OCI-LY7 (cell line): Measurements from ENCODE around the gene PPP2R3A. TPM values are rescaled to one million over a fixed set of nuclear protein-coding genes. Genes with fewer than 3 reads are reported as not detected.

Experiments
- BruUV-seq: library from RNA; stranded (reverse); fragments of 400-500 nt; replicated peaks from 2 replicates; lab custom pipeline; 2021; lab: Mats Ljungman, UMichigan
- CTCF ChIA-PET: fragments of 300-600 bp; sonication (Branson Sonifier 250); formaldehyde crosslinking; loops from one replicate; lab custom pipeline; 2022; ENCODE audit warnings: antibody characterized with exemption; ENCODE audit not compliant: unreplicated experiment; lab: Charles Lee
- POLR2A ChIA-PET: fragments of 300-600 bp; sonication (Branson Sonifier 250); formaldehyde crosslinking; loops from one replicate; lab custom pipeline; 2022; ENCODE audit warnings: antibody characterized with exemption; lab: Charles Lee
- DNase-seq: peaks from one replicate; pipeline ENCODE4 v3.0.0-alpha.2; 2015; ENCODE audit warnings: low spot score
- H2AFZ ChIP-seq: fragments of 200-600 bp; sonication (generic), shearing (Covaris generic); 2 replicates; pipeline ENCODE4 v1.6.1; 2014; ENCODE audit warnings: mild to moderate bottlenecking, antibody characterized with exemption, low read length, moderate library complexity
- H3K27ac ChIP-seq: fragments of 200-600 bp; sonication (generic); 2 replicates; pipeline ENCODE4 v1.5.1; 2014; ENCODE audit warnings: mixed run types, low read depth, mild to moderate bottlenecking, moderate library complexity, low read length, inconsistent platforms; ENCODE audit not compliant: poor library complexity, severe bottlenecking
- H3K36me3 ChIP-seq: fragments of 200-600 bp; sonication (generic); 2 replicates; pipeline ENCODE4 v1.6.1; 2014; ENCODE audit warnings: mild to moderate bottlenecking, antibody characterized with exemption, low read length, moderate library complexity, mixed read lengths; ENCODE audit not compliant: insufficient read depth
- H3K4me1 ChIP-seq: fragments of 200-600 bp; sonication (generic); 2 replicates; pipeline ENCODE4 v1.5.1; 2014; ENCODE audit warnings: mild to moderate bottlenecking, low read length; ENCODE audit not compliant: insufficient read depth, poor library complexity, severe bottlenecking
- H3K4me2 ChIP-seq: fragments of 200-600 bp; sonication (generic); 2 replicates; pipeline ENCODE4 v1.6.1; 2014; ENCODE audit warnings: mild to moderate bottlenecking, low read length
- H3K4me3 ChIP-seq: fragments of 200-600 bp; sonication (generic); 2 replicates; pipeline ENCODE4 v1.5.1; 2014; ENCODE audit warnings: mild to moderate bottlenecking, low read depth, low read length; ENCODE audit not compliant: poor library complexity, severe bottlenecking
- H3K79me2 ChIP-seq: fragments of 200-600 bp; sonication (generic); 2 replicates; pipeline ENCODE4 v1.6.1; 2016; ENCODE audit warnings: low read depth, mild to moderate bottlenecking, low read length, moderate library complexity, mixed read lengths; ENCODE audit not compliant: insufficient read depth
- H3K9me2 ChIP-seq: fragments of 200-600 bp; sonication (generic); 2 replicates; pipeline ENCODE4 v1.6.1; 2016; ENCODE audit warnings: mild to moderate bottlenecking, low read length, mixed read lengths; ENCODE audit not compliant: insufficient read depth
- H3K9me3 ChIP-seq: fragments of 200-600 bp; sonication (generic); 2 replicates; pipeline ENCODE4 v1.6.1; 2014; ENCODE audit warnings: mild to moderate bottlenecking, mixed run types, low read length, mixed read lengths
- H4K20me1 ChIP-seq: fragments of 200-600 bp; sonication (generic); 2 replicates; pipeline ENCODE4 v1.6.1; 2014; ENCODE audit warnings: mild to moderate bottlenecking, antibody characterized with exemption, low read length, moderate library complexity, mixed read lengths; ENCODE audit not compliant: insufficient read depth
- EZH2phosphoT487 ChIP-seq: fragments of 200-600 bp; sonication (generic); IDR thresholded peaks from 2 replicates; pipeline ENCODE4 v1.6.1; 2018; ENCODE audit warnings: low read depth, borderline replicate concordance, mild to moderate bottlenecking, mixed run types, antibody characterized with exemption, low read length, moderate library complexity, mixed read lengths
- intact Hi-C: fragments of 100-400 bp; cut with micrococcal nuclease; formaldehyde crosslinking; loops from one replicate; pipeline ENCODE4 v1.10.0; 2022; ENCODE audit not compliant: unreplicated experiment
- total RNA-seq, 2 experiments: library from RNA; depleted of rRNA in 1 of 2; stranded (reverse); fragments of >200 nt in 1 of 2; shearing (Covaris generic) in 1 of 2; gene quantifications; 2 replicates each; pipeline ENCODE4 v1.2.3, GENCODE V29; 2014 to 2022
- TF ChIP-seq, protein P1 (sequence below): fragments of 200-600 bp; sonication (generic); conservative IDR thresholded peaks from 2 replicates; pipeline ENCODE4 v1.5.1; 2014; ENCODE audit warnings: mild to moderate bottlenecking, antibody characterized with exemption, low read length, moderate library complexity, mixed read lengths

The PPP2R3A gene
- total RNA-seq, 2 experiments from 2014 or later: 0.22 to 0.27 TPM

DNA sequence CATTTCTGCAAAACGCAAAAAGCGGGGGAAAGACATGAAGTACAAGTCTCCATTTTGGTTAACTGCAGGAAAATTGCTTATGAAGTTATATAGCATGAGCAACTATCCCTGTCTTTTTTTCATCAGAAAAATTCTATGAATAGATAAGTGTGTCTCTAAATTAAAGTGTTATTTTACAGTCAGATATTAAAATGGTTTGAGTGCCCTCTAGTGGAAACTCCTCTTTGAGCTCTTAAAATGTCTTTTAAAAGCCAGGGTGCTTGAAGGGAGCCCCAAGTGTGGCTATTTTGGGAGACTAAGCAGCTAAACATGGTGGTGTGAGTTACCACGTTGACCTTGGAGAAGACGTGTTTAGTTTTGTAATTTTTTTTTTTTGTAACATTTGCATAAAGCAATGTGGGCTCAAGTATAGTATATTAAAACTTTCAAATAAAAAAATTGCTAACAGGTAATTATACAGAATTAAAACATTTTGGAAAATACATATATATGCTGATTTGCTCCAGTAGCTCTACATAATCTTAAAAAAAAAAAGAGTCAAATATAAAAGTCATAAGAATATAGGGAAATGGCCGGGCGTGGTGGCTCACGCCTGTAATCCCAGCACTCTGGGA lies 77.2 kb downstream of the PPP2R3A start:
- no peaks in the 10 kb centered on the region for H3K9me2 ChIP-seq
- no peaks in the 10 kb centered on the region for H4K20me1 ChIP-seq
- ChIA-PET CTCF (interaction anchor here (1.0 kb wide), 1 partner anchor 306 kb away, joined by 3 read pairs; no protein-coding TSS in a partner anchor), POLR2A (interaction anchor here (0.7 to 1.1 kb wide), 5 partner anchors 131 to 1068 kb away, joined by 3 to 5 read pairs (median 3); no protein-coding TSS in a partner anchor)
- no peaks in the 10 kb centered on the region for H3K4me1 ChIP-seq
- no peak overlapping the region for H2AFZ ChIP-seq
- no peaks in the 10 kb centered on the region for H3K36me3 ChIP-seq
- DNase-seq: peak; percentile 52
- H3K4me3 ChIP-seq: no peak overlapping the region
- no peaks in the 10 kb centered on the region for H3K79me2 ChIP-seq
- no TSS peak for BruUV-seq
- H3K4me2 ChIP-seq: no peak overlapping the region
- intact Hi-C loops: loop anchor here (5.0 to 10.0 kb wide), 2 partner anchors 120 to 308 kb away; no protein-coding TSS in a partner anchor
- no peaks in the 10 kb centered on the region for H3K9me3 ChIP-seq
- no peak overlapping the region for H3K27ac ChIP-seq
- TF ChIP-seq, protein P1, sequence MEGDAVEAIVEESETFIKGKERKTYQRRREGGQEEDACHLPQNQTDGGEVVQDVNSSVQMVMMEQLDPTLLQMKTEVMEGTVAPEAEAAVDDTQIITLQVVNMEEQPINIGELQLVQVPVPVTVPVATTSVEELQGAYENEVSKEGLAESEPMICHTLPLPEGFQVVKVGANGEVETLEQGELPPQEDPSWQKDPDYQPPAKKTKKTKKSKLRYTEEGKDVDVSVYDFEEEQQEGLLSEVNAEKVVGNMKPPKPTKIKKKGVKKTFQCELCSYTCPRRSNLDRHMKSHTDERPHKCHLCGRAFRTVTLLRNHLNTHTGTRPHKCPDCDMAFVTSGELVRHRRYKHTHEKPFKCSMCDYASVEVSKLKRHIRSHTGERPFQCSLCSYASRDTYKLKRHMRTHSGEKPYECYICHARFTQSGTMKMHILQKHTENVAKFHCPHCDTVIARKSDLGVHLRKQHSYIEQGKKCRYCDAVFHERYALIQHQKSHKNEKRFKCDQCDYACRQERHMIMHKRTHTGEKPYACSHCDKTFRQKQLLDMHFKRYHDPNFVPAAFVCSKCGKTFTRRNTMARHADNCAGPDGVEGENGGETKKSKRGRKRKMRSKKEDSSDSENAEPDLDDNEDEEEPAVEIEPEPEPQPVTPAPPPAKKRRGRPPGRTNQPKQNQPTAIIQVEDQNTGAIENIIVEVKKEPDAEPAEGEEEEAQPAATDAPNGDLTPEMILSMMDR: peak; percentile 90
- TF ChIP-seq EZH2phosphoT487: no peak

GRCh38 chr3:136044980-136045745 lies 79.6 kb downstream of the PPP2R3A start:
- POLR2A ChIA-PET: interaction anchor here (0.6 to 0.8 kb wide), 4 partner anchors 12 to 1522 kb away, joined by 3 to 4 read pairs (median 3); no protein-coding TSS in a partner anchor
- intact Hi-C loops: loop anchor here (5.0 to 10.0 kb wide), 2 partner anchors 123 to 310 kb away; no protein-coding TSS in a partner anchor
- Histone ChIP-seq H3K79me2 (no peaks in the 10 kb centered on the region), H3K27ac (no peak overlapping the region), H3K9me2 (no peaks in the 10 kb centered on the region), H2AFZ (no peak overlapping the region), H3K4me1 (no peaks in the 10 kb centered on the region), H3K36me3 (no peaks in the 10 kb centered on the region), H4K20me1 (no peaks in the 10 kb centered on the region), H3K4me3 (no peak overlapping the region), H3K9me3 (no peaks in the 10 kb centered on the region), H3K4me2 (no peak overlapping the region)
- TF ChIP-seq EZH2phosphoT487: no peak
- TF ChIP-seq, protein P1: no peak
- DNase-seq: no peak
- CTCF ChIA-PET: interaction anchor here (0.6 kb wide), 1 partner anchor 999 kb away, joined by 3 read pairs; no protein-coding TSS in a partner anchor
- no TSS peak for BruUV-seq
